GM12878 (cell line): ENCODE data around the gene SORCS1. TPM values are rescaled to one million over a fixed set of nuclear protein-coding genes. Genes with fewer than 3 reads are reported as not detected.

Experiments used
- ATAC-seq: fragments of 200-7000 bp; cut with Tn5 transposase; 3 replicates; pipeline ENCODE4 v1.9.1; 2020; ENCODE audit warnings: mild to moderate bottlenecking, moderate library complexity
- BruUV-seq: library from RNA; stranded (reverse); fragments of 400-500 nt; replicated peaks from 2 replicates; lab custom pipeline; 2021; lab: Mats Ljungman, UMichigan
- CTCF ChIA-PET: fragments of 300-600 bp; sonication (Branson Sonifier 250); formaldehyde crosslinking; extraction: SDS; loops from one replicate; lab custom pipeline; 2021; ENCODE audit warnings: inconsistent platforms; lab: Yijun Ruan, JAX
- POLR2A ChIA-PET: fragments of 350-600 bp; formaldehyde crosslinking; extraction: SDS; loops from one replicate; lab custom pipeline; 2021; ENCODE audit warnings: inconsistent platforms; lab: Charles Lee
- RAD21 ChIA-PET: fragments of 300-600 bp; sonication (Branson Sonifier 250); formaldehyde crosslinking; loops from one replicate; lab custom pipeline; 2023; ENCODE audit warnings: antibody characterized with exemption; ENCODE audit not compliant: unreplicated experiment; lab: Charles Lee
- SMC1A ChIA-PET: fragments of 300-600 bp; sonication (Branson Sonifier 250); formaldehyde crosslinking; loops from one replicate; lab custom pipeline; 2023; ENCODE audit not compliant: unreplicated experiment, uncharacterized antibody; lab: Charles Lee
- DNase-seq: peaks from one replicate; pipeline ENCODE4 v3.0.0-alpha.2; 2011; ENCODE audit warnings: low read depth, low spot score
- FAIRE-seq: peaks from 3 replicates; lab custom pipeline; 2011; peaks lifted over from hg19 to GRCh38; lab: Jason Lieb, UNC
- H2AFZ ChIP-seq: 2 replicates; pipeline ENCODE4 v1.6.0; 2011; ENCODE audit warnings: low read depth, low read length, control low read depth; ENCODE audit not compliant: control insufficient read depth
- H3K27ac ChIP-seq: 2 replicates; pipeline ENCODE4 v1.5.1; 2011; ENCODE audit warnings: control low read depth; ENCODE audit not compliant: control insufficient read depth, insufficient read depth
- H3K27me3 ChIP-seq, 2 experiments: replicated peaks in 1 of 2; 2 replicates each; pipeline versions ENCODE4 v1.6.0 to v1.6.1; 2011; ENCODE audit warnings: low read length in 1 of 2; ENCODE audit not compliant: control insufficient read depth in 2 of 2, insufficient read depth in 2 of 2
- H3K36me3 ChIP-seq, 2 experiments: 2 replicates each; pipeline ENCODE4 v1.5.1; 2011; ENCODE audit warnings: low read length in 1 of 2; ENCODE audit not compliant: control insufficient read depth in 2 of 2, insufficient read depth in 2 of 2
- H3K4me1 ChIP-seq: 2 replicates; pipeline ENCODE4 v1.6.1; 2011; ENCODE audit warnings: mild to moderate bottlenecking, low read length, moderate library complexity, mixed read lengths; ENCODE audit not compliant: control insufficient read depth, insufficient read depth
- H3K4me2 ChIP-seq: 2 replicates; pipeline ENCODE4 v1.6.0; 2011; ENCODE audit warnings: control low read depth; ENCODE audit not compliant: control insufficient read depth, insufficient read depth
- H3K4me3 ChIP-seq: fragments of 200-600 bp; sonication (generic); 2 replicates; pipeline ENCODE4 v1.5.1; 2016
- H3K79me2 ChIP-seq: 2 replicates; pipeline ENCODE4 v1.6.0; 2011; ENCODE audit warnings: low read length; ENCODE audit not compliant: control insufficient read depth, insufficient read depth
- H3K9ac ChIP-seq: 2 replicates; pipeline ENCODE4 v1.8.0; 2011; ENCODE audit warnings: low read length, control low read depth, mixed read lengths; ENCODE audit not compliant: control insufficient read depth, insufficient read depth
- H3K9me3 ChIP-seq: replicated peaks from 3 replicates; pipeline ENCODE4 v1.5.1; 2011; ENCODE audit warnings: mild to moderate bottlenecking, low read length; ENCODE audit not compliant: control insufficient read depth, insufficient read depth
- H4K20me1 ChIP-seq: 2 replicates; pipeline ENCODE4 v1.6.0; 2011; ENCODE audit not compliant: control insufficient read depth, insufficient read depth
- BCL11A ChIP-seq: IDR thresholded peaks from 2 replicates; pipeline ENCODE4 v1.6.1; 2011; ENCODE audit warnings: low read depth, low read length
- CUX1 ChIP-seq: IDR thresholded peaks from 2 replicates; pipeline ENCODE4 v1.6.1; 2012; ENCODE audit warnings: improper control_type of control experiment, low read depth, low read length; ENCODE audit not compliant: insufficient replicate concordance
- EP300 ChIP-seq, 2 experiments: fragments of 150-350 bp in 1 of 2; IDR thresholded peaks; 2 replicates each; pipeline ENCODE4 v1.6.1; 2011 to 2012; ENCODE audit warnings: low read depth in 2 of 2, low read length in 2 of 2, borderline replicate concordance in 1 of 2, improper control_type of control experiment in 1 of 2, inconsistent platforms in 1 of 2; ENCODE audit not compliant: control insufficient read depth in 1 of 2
- HDAC6 ChIP-seq: fragments of 200-600 bp; sonication (generic); IDR thresholded peaks from one replicate; pipeline ENCODE4 v1.8.0; 2017; ENCODE audit warnings: antibody characterized with exemption; ENCODE audit not compliant: unreplicated experiment
- HSF1 ChIP-seq: fragments of 150-350 bp; IDR thresholded peaks from 2 replicates; pipeline ENCODE4 v1.6.1; 2014; ENCODE audit warnings: mild to moderate bottlenecking, low read depth, low read length
- NFXL1 ChIP-seq: fragments of 450-650 bp; IDR thresholded peaks from 2 replicates; pipeline ENCODE4 v1.6.1; 2017; ENCODE audit warnings: antibody characterized with exemption, mild to moderate bottlenecking, borderline replicate concordance
- POLR2AphosphoS2 ChIP-seq: IDR thresholded peaks from 2 replicates; pipeline ENCODE4 v1.6.1; 2011; ENCODE audit warnings: low read depth, mild to moderate bottlenecking, low read length, improper control_type of control experiment, moderate library complexity
- SREBF1 ChIP-seq: IDR thresholded peaks from 2 replicates; pipeline ENCODE4 v1.6.1; 2012; ENCODE audit warnings: mild to moderate bottlenecking, low read length
- ZNF384 ChIP-seq: IDR thresholded peaks from 2 replicates; pipeline ENCODE4 v1.6.1; 2012; ENCODE audit warnings: low read depth, mild to moderate bottlenecking, low read length, improper control_type of control experiment, borderline replicate concordance
- WGBS: methylation state at CpG from one replicate; pipeline ENCODE4 v1.1.6; 2016; ENCODE audit warnings: low lambda C conversion rate; ENCODE audit not compliant: insufficient replicate concordance, insufficient coverage; ENCODE audit errors: missing lambda C conversion rate; 5-methylcytosine and 5-hydroxymethylcytosine counted together
- in situ Hi-C: fragments of 300-500 bp; cut with MboI; formaldehyde crosslinking; loops from 9 replicates; pipeline ENCODE4 v1.14.3; 2018; ENCODE audit warnings: mixed read lengths
- intact Hi-C: fragments of 100-400 bp; cut with micrococcal nuclease; formaldehyde crosslinking; loops from one replicate; pipeline ENCODE4 v1.14.2; 2022; ENCODE audit not compliant: unreplicated experiment
- polyA plus RNA-seq, 11 experiments: library from polyadenylated mRNA; depleted of rRNA in 4 of 11; unstranded in 6 of 11; stranded (reverse) in 5 of 11; fragments of >200 nt; fragmentation: Nextera tagmentation in 4 of 11; fragmentation: Illumina TruSeq in 1 of 11; extraction: Ambion mirVana in 4 of 11; extraction: Trizol in 1 of 11; gene quantifications; 1 replicate in 1 of 11; 2 replicates in 10 of 11; pipeline versions ENCODE4 v1.2.1 to v1.2.3, GENCODE V29; 2011 to 2016; ENCODE audit warnings: inconsistent platforms in 2 of 11, missing spikeins in 2 of 11, low read depth in 1 of 11
- total RNA-seq, 4 experiments: library from RNA; depleted of rRNA in 3 of 4; stranded (reverse); fragments of >200 nt in 3 of 4; fragmentation: Illumina TruSeq in 1 of 4; extraction: Trizol in 1 of 4; gene quantifications; 2 replicates each; pipeline versions ENCODE4 v1.2.1 to v1.2.3, GENCODE V29; 2013 to 2021

The SORCS1 gene
- total and polyA plus RNA-seq, 10 of the 15 experiments (the other 5 are each of a cell fraction or from before 2014, with no cell fraction given) = 0.02 to 9.6 (median 0.06) TPM; not detected in 3

- TF ChIP-seq HSF1 (no peak), POLR2AphosphoS2 (no peak)
- TF ChIP-seq, all 136 proteins: peak for 0
Observed at GRCh38 chr10:107213861-107214260, 49.4 kb upstream of the SORCS1 start (continued).

- ChIA-PET RAD21 (no interaction called here), CTCF (no interaction called here), SMC1A (no interaction called here), POLR2A (no interaction called here)
- in situ Hi-C loops = no loop called here
- Histone ChIP-seq H3K27me3 (no peaks in the 10 kb centered on the region), H3K4me2 (no peak overlapping the region), H3K36me3 (no peaks in the 10 kb centered on the region), H2AFZ (no peak overlapping the region), H3K27ac (no peak overlapping the region), H3K9me3 (no peaks in the 10 kb centered on the region), H3K4me1 (no peaks in the 10 kb centered on the region), H3K4me3 (no peak overlapping the region), H3K9ac (no peak overlapping the region), H3K79me2 (no peaks in the 10 kb centered on the region), H4K20me1 (no peaks in the 10 kb centered on the region)
- FAIRE-seq = no peak
- 15% methylated on average over 4 of the region's 4 CpGs for WGBS
- no TSS peak for BruUV-seq
- TF ChIP-seq POLR2AphosphoS2 (no peak), EP300 (IDR thresholded peaks at IDR 0.05; ENCODE audit: borderline replicate concordance in 1 of 2, control insufficient read depth in 1 of 2, low read depth in 2 of 2, low read length in 2 of 2) (no peak), SREBF1 (no peak), HDAC6 (no peak), BCL11A (no peak), NFXL1 (no peak), ZNF384 (no peak), CUX1 (no peak)
- DNase-seq = no peak
- intact Hi-C loops = no loop called here
- ATAC-seq = no peak
Observed at GRCh38 chr10:107206833-107207232, 42.3 kb upstream of the SORCS1 start.
